Smooth muscle cell (in vitro differentiated cells): ENCODE measurements around the gene NEK6. TPM values are rescaled to one million over a fixed set of nuclear protein-coding genes. Genes with fewer than 3 reads are reported as not detected.

Source experiments
- DNase-seq: peaks from one replicate; lab custom pipeline; 2025; ENCODE audit not compliant: unreplicated experiment; lab: John Stamatoyannopoulos, UW
- H2AFZ ChIP-seq: fragments of 200-600 bp; sonication (generic); 2 replicates; pipeline ENCODE4 v1.6.0; 2016; ENCODE audit warnings: antibody characterized with exemption, low read depth, mild to moderate bottlenecking
- H3F3A ChIP-seq: fragments of 200-600 bp; sonication (generic); 2 replicates; pipeline ENCODE4 v1.6.0; 2017; ENCODE audit warnings: antibody characterized with exemption, low read depth
- H3K27ac ChIP-seq: fragments of 200-600 bp; sonication (generic); 2 replicates; pipeline ENCODE4 v1.5.1; 2016; ENCODE audit warnings: low read depth, mild to moderate bottlenecking
- H3K27me3 ChIP-seq: fragments of 200-600 bp; sonication (generic); 2 replicates; pipeline ENCODE4 v1.6.1; 2016; ENCODE audit warnings: low read depth, mild to moderate bottlenecking
- H3K36me3 ChIP-seq: fragments of 200-600 bp; sonication (generic); 2 replicates; pipeline ENCODE4 v1.5.1; 2016; ENCODE audit warnings: low read depth
- H3K4me1 ChIP-seq: fragments of 200-600 bp; sonication (generic); 2 replicates; pipeline ENCODE4 v1.5.1; 2016; ENCODE audit warnings: low read depth
- H3K4me2 ChIP-seq: fragments of 200-600 bp; sonication (generic); 2 replicates; pipeline ENCODE4 v1.6.0; 2016; ENCODE audit warnings: mild to moderate bottlenecking
- H3K4me3 ChIP-seq: fragments of 200-600 bp; sonication (generic); 2 replicates; pipeline ENCODE4 v1.5.1; 2016; ENCODE audit warnings: mild to moderate bottlenecking
- H3K79me2 ChIP-seq: fragments of 200-600 bp; sonication (generic); 2 replicates; pipeline ENCODE4 v1.6.0; 2016; ENCODE audit warnings: low read depth, mild to moderate bottlenecking
- H3K9ac ChIP-seq: fragments of 200-600 bp; sonication (generic); 2 replicates; pipeline ENCODE4 v1.6.0; 2016; ENCODE audit warnings: low read depth
- H3K9me3 ChIP-seq: fragments of 200-600 bp; sonication (generic); replicated peaks from 2 replicates; pipeline ENCODE4 v1.5.1; 2016; ENCODE audit warnings: low read depth
- H4K20me1 ChIP-seq: fragments of 200-600 bp; sonication (generic); 2 replicates; pipeline ENCODE4 v1.6.0; 2016; ENCODE audit warnings: low read depth
- WGBS: methylation state at CpG from one replicate; pipeline ENCODE4 v1.1.7; 2016; ENCODE audit warnings: low lambda C conversion rate; 5-methylcytosine and 5-hydroxymethylcytosine counted together
- polyA plus RNA-seq: library from polyadenylated mRNA; unstranded; fragments of >200 nt; fragmentation: Nextera tagmentation; extraction: Ambion mirVana; gene quantifications from 2 replicates; pipeline ENCODE4 v1.2.1, GENCODE V29; 2016
- total RNA-seq: library from RNA; depleted of rRNA; stranded (reverse); fragments of >200 nt; gene quantifications from 2 replicates; pipeline ENCODE4 v1.2.3, GENCODE V29; 2014
- TF ChIP-seq, protein P1 (sequence below): fragments of 200-600 bp; sonication (generic); IDR thresholded peaks from 2 replicates; pipeline ENCODE4 v1.5.1; 2017; ENCODE audit warnings: borderline replicate concordance, mild to moderate bottlenecking, antibody characterized with exemption; ENCODE audit not compliant: insufficient read depth, poor library complexity, severe bottlenecking

Gene NEK6
- total and polyA plus RNA-seq, 2 experiments from 2014 or later = 45.9 to 108 TPM

DNA sequence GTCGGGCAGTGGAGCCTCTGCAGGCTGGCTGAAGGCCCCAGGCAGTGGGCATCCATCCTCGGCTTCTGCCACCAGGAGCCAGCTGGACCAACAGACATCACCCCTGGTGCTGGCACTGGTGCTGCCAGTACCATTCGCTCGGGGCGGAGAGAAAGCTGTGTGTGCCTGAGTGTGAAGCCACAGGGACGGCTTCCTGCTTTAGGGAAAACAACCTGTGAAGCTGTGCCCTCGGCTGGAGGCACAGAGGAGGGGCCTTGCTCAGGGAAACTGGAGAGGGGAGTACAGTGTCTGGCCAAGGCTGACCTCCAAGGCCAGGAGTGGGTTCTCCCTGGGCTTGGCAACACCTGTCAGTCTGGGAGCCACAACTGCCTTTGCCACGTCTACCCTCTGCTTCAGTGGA, 38.3 kb downstream of the NEK6 start:
- Histone ChIP-seq H2AFZ (no peak overlapping the region), H3K9ac (no peak overlapping the region), H3K27ac (no peak overlapping the region), H3K36me3 (no peaks in the 10 kb centered on the region), H3F3A (no peaks in the 10 kb centered on the region), H3K79me2 (peaks cover 83% of the 10 kb centered on the region), H3K9me3 (no peaks in the 10 kb centered on the region), H3K4me1 (peaks cover 5% of the 10 kb centered on the region), H3K4me2 (no peak overlapping the region), H3K4me3 (no peak overlapping the region), H4K20me1 (peaks cover 100% of the 10 kb centered on the region), H3K27me3 (no peaks in the 10 kb centered on the region)
- TF ChIP-seq, protein P1, sequence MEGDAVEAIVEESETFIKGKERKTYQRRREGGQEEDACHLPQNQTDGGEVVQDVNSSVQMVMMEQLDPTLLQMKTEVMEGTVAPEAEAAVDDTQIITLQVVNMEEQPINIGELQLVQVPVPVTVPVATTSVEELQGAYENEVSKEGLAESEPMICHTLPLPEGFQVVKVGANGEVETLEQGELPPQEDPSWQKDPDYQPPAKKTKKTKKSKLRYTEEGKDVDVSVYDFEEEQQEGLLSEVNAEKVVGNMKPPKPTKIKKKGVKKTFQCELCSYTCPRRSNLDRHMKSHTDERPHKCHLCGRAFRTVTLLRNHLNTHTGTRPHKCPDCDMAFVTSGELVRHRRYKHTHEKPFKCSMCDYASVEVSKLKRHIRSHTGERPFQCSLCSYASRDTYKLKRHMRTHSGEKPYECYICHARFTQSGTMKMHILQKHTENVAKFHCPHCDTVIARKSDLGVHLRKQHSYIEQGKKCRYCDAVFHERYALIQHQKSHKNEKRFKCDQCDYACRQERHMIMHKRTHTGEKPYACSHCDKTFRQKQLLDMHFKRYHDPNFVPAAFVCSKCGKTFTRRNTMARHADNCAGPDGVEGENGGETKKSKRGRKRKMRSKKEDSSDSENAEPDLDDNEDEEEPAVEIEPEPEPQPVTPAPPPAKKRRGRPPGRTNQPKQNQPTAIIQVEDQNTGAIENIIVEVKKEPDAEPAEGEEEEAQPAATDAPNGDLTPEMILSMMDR = no peak
- 88% methylated on average over 8 of the region's 8 CpGs for WGBS
- DNase-seq = no peak

DNA sequence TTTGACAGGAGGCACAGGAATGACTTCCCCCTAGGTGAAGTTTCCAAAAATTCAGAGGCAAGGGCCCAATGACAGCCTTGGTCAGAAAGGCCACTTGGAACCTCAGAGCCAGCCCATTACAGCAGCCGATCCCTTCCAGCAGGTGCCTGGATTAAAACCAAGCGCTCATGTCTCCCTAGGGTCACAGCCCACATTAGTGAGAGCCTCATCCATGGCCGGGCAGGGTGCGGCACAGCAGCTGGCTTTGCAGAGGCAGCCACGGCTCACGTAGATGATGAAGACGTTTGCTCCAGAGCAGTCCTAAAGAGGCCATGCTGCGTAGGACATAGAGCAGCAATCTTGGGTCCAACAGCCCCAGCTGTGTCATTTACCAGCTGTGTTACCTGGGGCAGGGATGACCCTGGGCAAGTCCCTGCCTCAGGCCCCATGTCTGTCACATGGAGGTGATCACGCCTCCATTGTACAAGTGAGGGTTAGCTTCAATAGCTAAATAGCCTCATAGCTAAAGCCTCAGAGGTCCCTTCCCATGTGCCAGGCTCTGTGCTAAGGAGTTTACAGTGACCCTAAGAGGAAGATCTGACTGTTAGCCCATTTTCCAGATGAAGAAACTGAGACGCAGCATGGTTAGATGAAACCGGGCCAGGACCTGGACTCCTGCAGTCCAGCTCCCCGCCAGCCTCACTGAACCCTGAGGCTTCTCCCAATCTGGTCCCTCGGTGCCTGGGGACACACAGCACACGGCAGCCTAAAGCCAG, 39.2 kb downstream of the NEK6 start:
- Histone ChIP-seq H3K27me3 (no peaks in the 10 kb centered on the region), H3K4me1 (no peaks in the 10 kb centered on the region), H3K79me2 (peaks cover 81% of the 10 kb centered on the region), H3K9me3 (no peaks in the 10 kb centered on the region), H2AFZ (no peak overlapping the region), H3K36me3 (no peaks in the 10 kb centered on the region), H4K20me1 (peaks cover 100% of the 10 kb centered on the region), H3K4me3 (no peak overlapping the region), H3K4me2 (no peak overlapping the region), H3K27ac (no peak overlapping the region), H3F3A (no peaks in the 10 kb centered on the region), H3K9ac (no peak overlapping the region)
- no peak for DNase-seq
- 83% methylated on average over 14 of the region's 14 CpGs for WGBS
- TF ChIP-seq, protein P1 = no peak

DNA sequence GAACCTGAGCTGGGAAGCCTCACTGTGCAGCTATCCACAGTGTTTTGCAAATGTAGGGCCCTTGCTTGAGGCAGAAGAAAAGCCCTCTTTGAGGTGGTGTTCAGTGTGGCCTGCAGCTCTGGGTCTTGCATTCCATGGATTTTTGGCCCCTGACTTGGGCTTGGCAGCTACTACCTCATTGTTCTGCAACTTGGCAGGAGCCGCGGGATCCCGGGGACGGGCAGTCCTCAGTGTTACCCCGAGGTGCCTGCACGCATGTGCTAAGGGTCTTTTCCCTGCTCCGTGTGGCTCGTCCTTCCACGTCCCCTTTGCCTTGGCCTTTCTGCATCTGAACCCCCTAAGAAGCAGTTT, 39.8 kb downstream of the NEK6 start:
- Histone ChIP-seq H3K27ac (no peak overlapping the region), H4K20me1 (peaks cover 100% of the 10 kb centered on the region), H3K36me3 (no peaks in the 10 kb centered on the region), H3K4me3 (no peak overlapping the region), H3K9ac (no peak overlapping the region), H3K9me3 (no peaks in the 10 kb centered on the region), H3K79me2 (peaks cover 76% of the 10 kb centered on the region), H3K4me1 (no peaks in the 10 kb centered on the region), H2AFZ (no peak overlapping the region), H3F3A (no peaks in the 10 kb centered on the region), H3K4me2 (no peak overlapping the region), H3K27me3 (no peaks in the 10 kb centered on the region)
- TF ChIP-seq, protein P1 = no peak
- no peak for DNase-seq
- WGBS = 30% methylated on average over 9 of the region's 9 CpGs
